ENCODE results near the gene STRN.

DNA sequence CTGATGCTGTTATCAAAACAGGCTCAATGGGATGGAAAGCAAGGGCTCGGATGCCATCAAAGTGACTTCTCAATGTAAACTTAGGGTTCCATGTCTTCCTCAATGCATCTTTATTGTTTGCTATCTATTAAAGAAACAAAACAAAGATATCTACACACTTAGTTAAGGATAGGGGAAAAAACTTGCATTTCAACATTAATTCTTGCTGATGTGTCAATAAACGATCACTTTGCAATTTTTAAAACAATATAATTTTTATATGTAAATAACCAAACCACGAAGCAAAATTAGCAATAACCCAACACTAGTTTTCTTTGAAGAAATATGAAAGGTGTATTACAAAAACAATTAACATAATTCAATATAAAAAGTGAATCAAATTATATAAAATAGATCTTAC lies 96.7 kb downstream of the STRN start:
- TF ChIP-seq CTCF (IDR thresholded peaks at IDR 0.05; ENCODE audit: insufficient read depth, low read length) (no peak), POLR2AphosphoS5 (IDR thresholded peaks at IDR 0.05; ENCODE audit: low read depth) (no peak)

All from HL-60 (cell line).